Ascending aorta (tissue), 2 donors: ENCODE measurements around the gene CTBP1. TPM values are rescaled to one million over a fixed set of nuclear protein-coding genes. Genes with fewer than 3 reads are reported as not detected.

Source experiments
- DNase-seq, 2 donors: peaks; one replicate each; pipeline ENCODE4 v3.0.0-alpha.2; 2019; ENCODE audit warnings: low spot score in 2 of 2
- H3K27ac ChIP-seq, 2 donors: fragments of 200-600 bp; sonication (generic); one replicate each; pipeline ENCODE4 v1.5.1; 2016 to 2017; ENCODE audit warnings: mild to moderate bottlenecking in 1 of 2
- H3K27me3 ChIP-seq: fragments of 200-600 bp; sonication (generic); one replicate; pipeline ENCODE4 v1.5.1; 2017
- H3K36me3 ChIP-seq, 2 donors: fragments of 200-600 bp; sonication (generic); one replicate each; pipeline ENCODE4 v1.5.1; 2016
- H3K4me1 ChIP-seq, 2 donors: fragments of 200-600 bp; sonication (generic); one replicate each; pipeline ENCODE4 v1.5.1; 2016 to 2017; ENCODE audit warnings: mild to moderate bottlenecking in 1 of 2
- H3K4me3 ChIP-seq, 2 donors: fragments of 200-600 bp; sonication (generic); one replicate each; pipeline ENCODE4 v1.5.1; 2016 to 2017; ENCODE audit warnings: mild to moderate bottlenecking in 1 of 2
- H3K9me3 ChIP-seq, 2 donors: fragments of 200-600 bp; sonication (generic); one replicate each; pipeline ENCODE4 v1.5.1; 2016
- intact Hi-C: fragments of 100-400 bp; cut with DNase I; formaldehyde crosslinking; loops from one replicate; pipeline ENCODE4 v1.15.1; 2023
- total RNA-seq: library from RNA; depleted of rRNA; stranded (reverse); fragments of >200 nt; gene quantifications from one replicate; pipeline ENCODE4 v1.1.0, GENCODE V29; 2016
- TF ChIP-seq, protein P1 (sequence below), 3 experiments: fragments of 200-600 bp in 2 of 3; fragments of 450-650 bp in 1 of 3; sonication (generic) in 2 of 3; IDR thresholded peaks; one replicate each; pipeline ENCODE4 v1.5.1; 2016 to 2019; ENCODE audit warnings: antibody characterized with exemption in 3 of 3, mild to moderate bottlenecking in 1 of 3, moderate library complexity in 1 of 3

CTBP1 gene
- 273 TPM for total RNA-seq

- peak within 1 kb of the TSS; percentile 90 to 95 for H3K4me3 ChIP-seq
- H3K9me3 ChIP-seq: peaks cover 0 to 8% of the 10 kb centered on the region in 2 donors
- H3K27ac ChIP-seq: peak within 1 kb of the TSS; percentile 95 to 99
- peaks cover 30 to 46% of the 10 kb centered on the region in 2 donors for H3K4me1 ChIP-seq
- TF ChIP-seq, protein P1, sequence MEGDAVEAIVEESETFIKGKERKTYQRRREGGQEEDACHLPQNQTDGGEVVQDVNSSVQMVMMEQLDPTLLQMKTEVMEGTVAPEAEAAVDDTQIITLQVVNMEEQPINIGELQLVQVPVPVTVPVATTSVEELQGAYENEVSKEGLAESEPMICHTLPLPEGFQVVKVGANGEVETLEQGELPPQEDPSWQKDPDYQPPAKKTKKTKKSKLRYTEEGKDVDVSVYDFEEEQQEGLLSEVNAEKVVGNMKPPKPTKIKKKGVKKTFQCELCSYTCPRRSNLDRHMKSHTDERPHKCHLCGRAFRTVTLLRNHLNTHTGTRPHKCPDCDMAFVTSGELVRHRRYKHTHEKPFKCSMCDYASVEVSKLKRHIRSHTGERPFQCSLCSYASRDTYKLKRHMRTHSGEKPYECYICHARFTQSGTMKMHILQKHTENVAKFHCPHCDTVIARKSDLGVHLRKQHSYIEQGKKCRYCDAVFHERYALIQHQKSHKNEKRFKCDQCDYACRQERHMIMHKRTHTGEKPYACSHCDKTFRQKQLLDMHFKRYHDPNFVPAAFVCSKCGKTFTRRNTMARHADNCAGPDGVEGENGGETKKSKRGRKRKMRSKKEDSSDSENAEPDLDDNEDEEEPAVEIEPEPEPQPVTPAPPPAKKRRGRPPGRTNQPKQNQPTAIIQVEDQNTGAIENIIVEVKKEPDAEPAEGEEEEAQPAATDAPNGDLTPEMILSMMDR (IDR thresholded peaks at IDR 0.05): no peak
- H3K27me3 ChIP-seq: no peaks in the 10 kb centered on the region
- DNase-seq: peak in 1 of 2 donors; percentile 85
- H3K36me3 ChIP-seq: peaks cover 0 to 8% of the 10 kb centered on the region in 2 donors
- intact Hi-C loops: loop anchor here (1.0 to 5.0 kb wide), 11 partner anchors 41 to 624 kb away; partner anchors contain the start of genes FGFRL1, LETM1, MAEA and NSD2
Measured at GRCh38 chr4:1248245-1249147, at the start of gene CTBP1. TSS of gene CTBP1 (minus strand) at chr4:1249130. CDS start at chr4:1241331, 7,799 bp downstream.

DNA sequence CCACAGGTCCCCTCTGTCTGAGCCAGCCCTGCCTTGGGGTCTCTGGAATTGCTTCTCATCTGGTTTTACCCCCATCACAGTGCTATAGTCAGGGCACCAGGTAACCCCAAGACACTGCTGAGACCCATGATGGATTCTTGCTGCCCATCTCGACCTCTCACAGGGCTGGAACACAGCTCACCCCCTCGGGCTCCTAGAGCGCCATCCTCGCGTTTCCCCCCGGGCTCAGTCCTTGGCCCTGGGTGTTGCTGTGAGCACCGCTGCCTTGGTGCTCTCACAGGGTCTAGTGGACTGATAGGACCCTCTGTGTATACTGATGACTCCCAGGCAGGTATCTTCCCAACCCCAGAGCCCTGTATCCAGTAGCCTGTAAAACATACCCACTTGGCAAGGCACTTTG lies 49.5 kb upstream of the CTBP1 start:
- Histone ChIP-seq H3K27ac (no peak overlapping the region), H3K36me3 (peaks cover 22 to 41% of the 10 kb centered on the region in 2 donors), H3K27me3 (no peaks in the 10 kb centered on the region), H3K9me3 (no peaks in the 10 kb centered on the region), H3K4me1 (peaks cover 4 to 14% of the 10 kb centered on the region in 2 donors), H3K4me3 (no peak overlapping the region)
- intact Hi-C loops: no loop called here
- TF ChIP-seq, protein P1 (IDR thresholded peaks at IDR 0.05): no peak
- DNase-seq: no peak

GRCh38 chr4:1297456-1298325 lies 48.8 kb upstream of the CTBP1 start:
- H3K27me3 ChIP-seq: no peaks in the 10 kb centered on the region
- no peak overlapping the region for H3K27ac ChIP-seq
- intact Hi-C loops: no loop called here
- TF ChIP-seq, protein P1 (IDR thresholded peaks at IDR 0.05): no peak
- peaks cover 4 to 15% of the 10 kb centered on the region in 2 donors for H3K4me1 ChIP-seq
- no peak overlapping the region for H3K4me3 ChIP-seq
- no peak for DNase-seq
- H3K9me3 ChIP-seq: no peaks in the 10 kb centered on the region
- peaks cover 22 to 41% of the 10 kb centered on the region in 2 donors for H3K36me3 ChIP-seq

DNA sequence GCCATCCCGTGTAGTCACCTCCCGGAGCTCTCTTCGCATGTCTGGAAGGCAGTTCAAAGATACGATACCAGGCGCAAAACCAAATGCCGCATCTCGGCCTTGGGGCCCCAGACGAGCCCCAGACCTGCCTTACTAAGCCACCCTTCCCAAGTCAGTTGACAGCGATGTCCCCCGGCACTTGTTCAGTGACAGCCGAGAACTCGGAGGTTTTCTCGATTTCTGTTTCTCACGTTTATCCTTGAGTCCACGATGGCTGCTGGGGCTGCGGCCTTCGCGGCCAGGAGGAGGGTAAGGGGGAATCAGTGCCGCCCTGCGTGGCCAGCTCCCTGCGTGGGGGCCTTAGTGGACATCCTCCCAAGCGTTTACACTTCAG lies 48.1 kb upstream of the CTBP1 start:
- TF ChIP-seq, protein P1 (IDR thresholded peaks at IDR 0.05): no peak
- H3K27ac ChIP-seq: no peak overlapping the region
- no peak overlapping the region for H3K4me3 ChIP-seq
- H3K27me3 ChIP-seq: no peaks in the 10 kb centered on the region
- intact Hi-C loops: no loop called here
- H3K36me3 ChIP-seq: peaks cover 22 to 41% of the 10 kb centered on the region in 2 donors
- peaks cover 4 to 20% of the 10 kb centered on the region in 2 donors for H3K4me1 ChIP-seq
- no peaks in the 10 kb centered on the region for H3K9me3 ChIP-seq
- no peak for DNase-seq

DNA sequence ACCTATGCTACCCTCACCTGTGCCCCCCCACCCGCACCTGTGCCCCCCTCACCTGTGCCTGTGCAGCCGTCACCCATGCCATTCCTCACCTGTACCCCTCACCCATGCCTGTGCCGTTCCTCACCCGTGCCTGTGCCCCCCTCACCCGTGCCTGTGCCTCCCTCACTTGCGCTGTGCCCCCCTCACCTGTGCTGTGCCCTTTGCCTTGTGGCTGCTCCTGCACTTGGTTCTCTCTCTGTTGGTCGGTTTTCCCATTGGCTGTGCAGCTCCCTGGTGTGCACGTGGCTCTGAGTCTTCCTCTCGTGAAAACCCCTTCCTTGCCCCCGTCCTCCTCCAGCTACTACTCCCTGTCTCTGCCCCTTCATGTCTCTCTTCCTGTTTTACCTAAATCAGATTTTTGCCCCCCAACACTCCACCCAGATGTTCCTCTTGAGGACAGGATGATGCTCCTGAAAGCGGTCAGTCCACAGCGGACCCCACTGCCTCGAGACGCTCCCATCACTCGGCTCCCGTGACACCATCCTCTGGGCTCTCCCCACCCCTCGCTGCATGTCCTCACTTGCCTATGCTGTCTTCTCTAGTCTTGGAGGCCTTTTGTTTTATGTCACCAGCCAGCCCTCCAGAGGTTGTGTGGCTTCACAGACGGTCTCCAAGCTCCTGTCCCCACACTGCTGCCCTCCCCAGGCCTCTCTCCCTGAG lies 47.5 kb upstream of the CTBP1 start:
- DNase-seq: no peak
- H3K27me3 ChIP-seq: no peaks in the 10 kb centered on the region
- no peak overlapping the region for H3K4me3 ChIP-seq
- no peaks in the 10 kb centered on the region for H3K9me3 ChIP-seq
- H3K27ac ChIP-seq: no peak overlapping the region
- peaks cover 4 to 24% of the 10 kb centered on the region in 2 donors for H3K4me1 ChIP-seq
- TF ChIP-seq, protein P1 (IDR thresholded peaks at IDR 0.05): no peak
- intact Hi-C loops: no loop called here
- peaks cover 22 to 41% of the 10 kb centered on the region in 2 donors for H3K36me3 ChIP-seq
